ENCODE data around the gene RTP3.

RTP3 gene

DNA sequence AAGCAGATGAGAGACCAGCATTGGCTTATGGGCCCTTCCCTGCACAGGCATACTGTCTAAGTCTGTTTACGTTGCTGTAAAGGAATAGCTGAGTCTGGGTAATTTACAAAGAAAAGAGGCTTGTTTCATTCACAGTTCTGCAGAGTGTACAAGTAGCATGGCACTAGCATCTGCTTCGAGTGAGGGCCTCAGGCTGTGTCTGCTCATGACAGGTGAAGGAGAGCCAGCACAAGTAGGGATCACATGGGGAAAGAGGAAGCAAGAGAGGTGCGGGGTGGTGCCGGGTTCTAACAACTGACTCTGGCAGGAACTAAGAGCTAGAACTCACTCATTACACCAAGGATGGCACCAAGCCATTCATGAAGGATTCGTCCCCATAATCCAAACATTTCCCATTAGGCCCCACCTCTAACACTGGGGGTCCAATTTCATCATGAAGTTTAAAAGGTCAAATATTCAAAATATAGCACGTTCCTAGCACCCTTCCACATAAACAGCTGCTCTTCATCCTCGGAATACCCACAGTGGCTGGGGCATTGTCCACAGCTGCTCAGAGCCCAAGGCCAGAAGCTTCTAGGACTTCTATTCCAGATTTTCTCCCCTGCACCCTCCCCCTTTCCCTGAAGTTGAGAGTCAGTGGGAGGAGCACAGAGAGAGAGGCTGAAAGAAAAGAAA, 5.6 kb downstream of the RTP3 start:
- DNase-seq (ENCODE audit: extremely low read depth, insufficient read length): no peak

DNA sequence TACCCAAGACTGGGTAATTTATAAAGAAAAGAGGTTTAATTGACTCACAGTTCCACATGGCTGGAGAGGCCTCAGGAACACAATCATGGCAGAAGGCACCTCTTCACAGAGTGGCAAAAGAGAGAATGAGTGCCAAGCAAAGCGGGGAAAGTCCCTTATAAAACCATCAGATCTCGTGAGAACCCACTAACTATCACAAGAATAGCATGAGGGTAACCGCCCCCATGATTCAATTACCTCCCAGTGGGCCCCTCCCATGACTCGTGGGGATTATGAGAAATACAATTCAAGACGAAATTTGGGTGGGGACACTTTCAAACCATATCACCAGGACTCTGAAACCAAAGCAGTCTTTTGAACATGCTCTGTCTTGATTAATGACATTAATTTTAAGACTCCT, 7.0 kb downstream of the RTP3 start:
- Histone ChIP-seq H3K27me3 (replicated peaks; ENCODE audit: control insufficient read depth, insufficient read depth, low read length) (no peaks in the 10 kb centered on the region), H3K4me3 (replicated peaks; ENCODE audit: low read depth, low read length) (no peak overlapping the region), H3K36me3 (ENCODE audit: control insufficient read depth, insufficient read depth, low read length) (no peaks in the 10 kb centered on the region)
- TF ChIP-seq, protein P1, sequence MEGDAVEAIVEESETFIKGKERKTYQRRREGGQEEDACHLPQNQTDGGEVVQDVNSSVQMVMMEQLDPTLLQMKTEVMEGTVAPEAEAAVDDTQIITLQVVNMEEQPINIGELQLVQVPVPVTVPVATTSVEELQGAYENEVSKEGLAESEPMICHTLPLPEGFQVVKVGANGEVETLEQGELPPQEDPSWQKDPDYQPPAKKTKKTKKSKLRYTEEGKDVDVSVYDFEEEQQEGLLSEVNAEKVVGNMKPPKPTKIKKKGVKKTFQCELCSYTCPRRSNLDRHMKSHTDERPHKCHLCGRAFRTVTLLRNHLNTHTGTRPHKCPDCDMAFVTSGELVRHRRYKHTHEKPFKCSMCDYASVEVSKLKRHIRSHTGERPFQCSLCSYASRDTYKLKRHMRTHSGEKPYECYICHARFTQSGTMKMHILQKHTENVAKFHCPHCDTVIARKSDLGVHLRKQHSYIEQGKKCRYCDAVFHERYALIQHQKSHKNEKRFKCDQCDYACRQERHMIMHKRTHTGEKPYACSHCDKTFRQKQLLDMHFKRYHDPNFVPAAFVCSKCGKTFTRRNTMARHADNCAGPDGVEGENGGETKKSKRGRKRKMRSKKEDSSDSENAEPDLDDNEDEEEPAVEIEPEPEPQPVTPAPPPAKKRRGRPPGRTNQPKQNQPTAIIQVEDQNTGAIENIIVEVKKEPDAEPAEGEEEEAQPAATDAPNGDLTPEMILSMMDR (IDR thresholded peaks at IDR 0.05; ENCODE audit: insufficient read depth, low read length, poor library complexity, severe bottlenecking): no peak
- no peak for DNase-seq (ENCODE audit: extremely low read depth, insufficient read length)

More for the DNA sequence above, 5.6 kb downstream of the RTP3 start:
- Histone ChIP-seq H3K4me3 (replicated peaks; ENCODE audit: low read depth, low read length) (no peak overlapping the region), H3K36me3 (ENCODE audit: control insufficient read depth, insufficient read depth, low read length) (no peaks in the 10 kb centered on the region), H3K27me3 (replicated peaks; ENCODE audit: control insufficient read depth, insufficient read depth, low read length) (no peaks in the 10 kb centered on the region)
- TF ChIP-seq, protein P1 (IDR thresholded peaks at IDR 0.05; ENCODE audit: insufficient read depth, low read length, poor library complexity, severe bottlenecking): no peak

DNA sequence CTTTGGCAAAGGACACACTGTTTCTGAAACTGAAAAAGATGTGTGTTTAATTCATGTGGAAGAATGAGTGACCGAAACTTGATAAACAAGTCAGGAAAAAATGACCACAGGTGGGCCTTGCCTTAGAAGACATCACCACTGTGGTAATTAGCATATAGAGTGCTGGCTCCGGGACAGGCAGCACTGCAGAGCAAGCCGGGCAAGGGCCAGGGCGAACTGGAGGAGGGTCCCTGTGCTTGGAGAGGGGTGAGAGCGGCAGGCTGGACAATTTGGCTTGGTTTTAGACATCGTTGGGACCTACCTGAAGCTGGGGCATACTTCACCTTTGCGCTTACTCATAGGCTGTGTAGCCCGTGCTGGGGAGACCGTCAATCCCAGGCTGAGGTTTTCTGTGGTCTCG, 8.2 kb downstream of the RTP3 start:
- Histone ChIP-seq H3K4me3 (replicated peaks; ENCODE audit: low read depth, low read length) (no peak overlapping the region), H3K36me3 (ENCODE audit: control insufficient read depth, insufficient read depth, low read length) (no peaks in the 10 kb centered on the region), H3K27me3 (replicated peaks; ENCODE audit: control insufficient read depth, insufficient read depth, low read length) (no peaks in the 10 kb centered on the region)
- DNase-seq (ENCODE audit: extremely low read depth, insufficient read length): no peak
- TF ChIP-seq, protein P1 (IDR thresholded peaks at IDR 0.05; ENCODE audit: insufficient read depth, low read length, poor library complexity, severe bottlenecking): no peak

DNA sequence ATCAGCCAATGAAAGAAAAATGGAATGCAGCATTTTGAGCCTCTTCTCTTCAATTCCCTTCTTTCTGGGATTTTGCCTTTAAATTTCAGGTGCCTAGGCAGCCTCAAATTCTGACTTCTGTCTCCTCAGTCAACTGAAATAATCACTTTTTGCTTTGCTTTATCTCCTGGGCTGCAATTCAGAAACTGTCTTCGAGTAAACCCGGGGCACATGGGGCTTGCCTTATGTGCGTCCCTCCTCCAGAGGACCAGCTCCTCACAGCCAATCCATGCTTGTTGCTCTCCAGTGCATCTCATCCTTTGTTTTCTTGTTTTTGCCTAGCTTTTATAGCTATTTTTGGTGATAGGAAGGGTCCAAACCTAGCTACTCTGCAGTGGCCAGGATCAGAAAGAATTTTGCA, 8.8 kb downstream of the RTP3 start:
- no peak for DNase-seq (ENCODE audit: extremely low read depth, insufficient read length)
- Histone ChIP-seq H3K36me3 (ENCODE audit: control insufficient read depth, insufficient read depth, low read length) (no peaks in the 10 kb centered on the region), H3K4me3 (replicated peaks; ENCODE audit: low read depth, low read length) (no peak overlapping the region), H3K27me3 (replicated peaks; ENCODE audit: control insufficient read depth, insufficient read depth, low read length) (no peaks in the 10 kb centered on the region)
- TF ChIP-seq, protein P1 (IDR thresholded peaks at IDR 0.05; ENCODE audit: insufficient read depth, low read length, poor library complexity, severe bottlenecking): no peak

DNA sequence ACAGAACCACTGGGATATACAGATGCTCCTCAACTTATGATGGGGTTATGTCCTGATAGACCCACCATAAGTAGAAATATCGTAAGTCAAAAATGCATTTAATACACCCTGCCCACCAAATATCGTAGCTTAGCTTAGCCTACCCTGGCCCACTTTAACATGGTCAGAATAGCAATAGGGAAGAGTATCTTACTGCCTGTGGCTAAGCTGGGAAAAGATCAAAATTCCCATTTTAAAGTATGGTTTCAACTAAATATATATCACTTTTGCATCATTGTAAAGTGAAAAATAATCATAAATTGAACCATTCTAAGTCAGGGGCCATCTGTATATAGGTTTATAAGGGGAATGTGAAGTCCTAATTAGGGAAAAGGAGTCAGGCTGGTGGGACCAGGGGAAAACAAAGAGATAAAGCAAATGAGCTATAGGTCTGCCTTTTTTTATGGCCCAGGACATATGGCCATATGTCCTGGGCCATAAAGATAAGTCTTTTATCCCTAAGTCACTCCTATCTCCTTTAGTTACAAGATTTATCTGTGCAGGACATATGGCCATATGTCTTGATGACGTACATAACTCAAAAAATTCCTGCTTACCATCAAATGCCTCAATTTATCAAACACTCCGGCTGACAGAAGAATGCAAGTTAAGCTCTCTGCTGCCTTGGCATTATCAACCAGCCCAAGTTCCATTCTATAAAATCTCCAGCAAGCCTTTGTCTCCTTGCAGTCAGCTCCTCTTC, 11.2 kb downstream of the RTP3 start:
- Histone ChIP-seq H3K4me3 (replicated peaks; ENCODE audit: low read depth, low read length) (no peak overlapping the region), H3K27me3 (replicated peaks; ENCODE audit: control insufficient read depth, insufficient read depth, low read length) (no peaks in the 10 kb centered on the region), H3K36me3 (ENCODE audit: control insufficient read depth, insufficient read depth, low read length) (no peaks in the 10 kb centered on the region)
- TF ChIP-seq, protein P1 (IDR thresholded peaks at IDR 0.05; ENCODE audit: insufficient read depth, low read length, poor library complexity, severe bottlenecking): no peak
- DNase-seq (ENCODE audit: extremely low read depth, insufficient read length): no peak
